GM19025 (cell line): Measurements from ENCODE around the gene DENR.
"Not testable (repeated sequence)": the region's sequence is repeated elsewhere in the genome, so short reads cannot be mapped to it uniquely, and the experiment has no call there.

Source experiments
- ATAC-seq: cut with Tn5 transposase; IDR thresholded peaks from one replicate; pipeline ENCODE4 v1.9.1; 2021; ENCODE audit warnings: mild to moderate bottlenecking, low read depth, moderate library complexity; ENCODE audit not compliant: unreplicated experiment

Gene DENR

DNA sequence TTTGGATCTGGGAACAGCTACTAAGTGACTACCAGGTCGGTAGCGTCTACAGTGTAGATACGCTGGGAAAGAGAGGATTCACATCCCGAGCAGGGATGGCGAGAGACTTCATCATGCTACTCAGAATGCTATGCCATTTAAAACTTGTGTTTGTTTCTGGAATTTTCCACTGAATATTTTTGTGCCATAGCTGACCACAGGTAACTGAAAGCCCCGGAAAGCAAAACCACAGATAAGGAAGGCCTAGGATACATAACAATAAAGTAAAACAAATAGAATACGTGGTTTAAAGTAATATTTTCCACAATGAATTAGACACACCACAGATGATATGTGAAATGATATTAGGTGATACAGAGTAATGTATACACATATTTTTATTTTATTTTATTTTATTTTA, 14.1 kb upstream of the DENR start:
- no peak for ATAC-seq

DNA sequence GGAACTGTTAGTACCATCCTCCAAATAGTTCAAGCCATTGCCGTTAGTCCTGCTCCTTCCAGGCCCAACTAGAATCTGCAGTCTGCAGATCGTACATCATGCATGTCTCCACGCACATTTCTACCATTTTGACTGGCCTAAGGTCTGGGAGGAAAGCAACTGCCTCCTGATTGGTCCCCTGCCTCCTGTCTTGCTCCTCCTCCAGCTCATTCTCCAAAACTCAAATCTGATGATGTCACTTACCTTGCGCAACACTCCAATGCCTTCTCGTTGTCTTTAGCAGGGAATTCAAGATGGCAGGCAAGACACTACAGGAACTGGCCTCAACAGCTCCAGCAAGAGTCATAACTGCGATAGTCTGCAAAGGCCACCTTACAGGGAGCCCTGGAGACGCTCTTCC, 12.3 kb upstream of the DENR start:
- ATAC-seq: no peak

DNA sequence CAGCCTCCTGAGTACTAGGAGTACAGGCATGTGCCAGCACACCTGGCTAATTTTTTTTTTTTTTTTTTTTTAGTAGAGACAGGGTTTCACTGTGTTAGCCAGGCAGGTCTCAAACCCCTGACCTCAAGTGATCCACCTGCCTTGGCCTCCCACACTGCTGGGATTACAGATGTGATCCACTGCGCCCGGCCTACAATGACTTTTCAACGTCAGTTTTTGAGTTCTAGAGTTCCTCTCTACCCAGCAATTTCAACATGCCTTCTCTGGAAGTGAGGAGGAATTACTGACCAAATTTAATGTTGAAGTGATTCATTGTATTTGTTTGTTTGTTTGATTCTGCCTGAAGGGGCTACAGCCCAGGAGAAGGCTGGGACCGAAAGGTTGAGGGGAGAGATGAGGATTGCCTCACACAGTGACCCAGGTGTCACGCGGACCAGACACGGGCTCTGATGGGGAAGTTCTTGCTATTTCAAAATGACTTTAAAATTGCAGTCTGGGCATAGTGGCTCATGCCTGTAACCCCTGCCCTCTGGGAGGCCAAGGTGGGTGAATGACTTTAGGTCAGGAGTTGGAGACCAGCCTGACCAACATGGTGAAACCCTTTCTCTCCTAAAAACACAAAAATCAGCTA, 8.6 kb upstream of the DENR start:
- ATAC-seq: no peak

DNA sequence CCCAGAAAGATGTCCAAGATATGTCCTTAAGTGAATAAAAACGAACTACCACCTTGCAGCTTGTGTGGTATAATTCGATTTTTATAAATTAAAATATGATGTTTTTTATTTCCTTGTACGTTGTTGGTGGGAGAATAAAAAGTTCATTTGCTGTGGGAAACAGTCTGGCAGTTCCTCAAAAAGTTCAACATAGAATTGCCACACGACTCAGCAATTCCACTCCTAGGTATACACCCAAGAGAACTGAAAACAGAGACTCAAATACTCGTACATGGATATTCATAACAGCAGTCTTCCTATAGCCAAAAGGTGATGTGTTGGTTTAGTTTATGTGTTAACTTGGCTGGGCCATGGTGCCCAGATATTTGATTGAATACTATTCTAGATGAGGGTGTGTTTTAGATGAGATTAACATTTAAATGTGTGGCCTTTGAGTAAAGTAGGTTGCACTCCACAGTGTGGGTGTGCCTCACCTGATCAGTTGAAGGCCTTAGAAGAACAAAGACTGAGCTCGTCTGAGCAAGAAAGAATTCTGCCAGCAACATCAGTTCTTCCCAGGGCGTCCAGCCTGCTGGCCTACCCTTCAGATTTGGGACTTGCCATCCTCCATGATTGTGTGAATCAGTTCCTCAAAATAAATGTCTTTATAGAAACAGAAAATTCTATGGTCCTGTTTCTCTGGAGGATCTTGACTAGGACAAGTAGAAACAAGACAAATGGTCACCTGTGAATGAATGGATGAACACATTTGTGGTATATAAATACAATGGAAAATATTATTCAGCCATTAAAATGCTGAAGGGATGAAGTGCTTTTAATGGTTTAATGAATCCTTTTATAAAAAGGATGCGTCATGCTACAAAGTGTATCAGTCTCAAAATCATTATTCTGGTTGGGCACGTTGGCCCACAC, 5.1 kb upstream of the DENR start:
- ATAC-seq: no peak

DNA sequence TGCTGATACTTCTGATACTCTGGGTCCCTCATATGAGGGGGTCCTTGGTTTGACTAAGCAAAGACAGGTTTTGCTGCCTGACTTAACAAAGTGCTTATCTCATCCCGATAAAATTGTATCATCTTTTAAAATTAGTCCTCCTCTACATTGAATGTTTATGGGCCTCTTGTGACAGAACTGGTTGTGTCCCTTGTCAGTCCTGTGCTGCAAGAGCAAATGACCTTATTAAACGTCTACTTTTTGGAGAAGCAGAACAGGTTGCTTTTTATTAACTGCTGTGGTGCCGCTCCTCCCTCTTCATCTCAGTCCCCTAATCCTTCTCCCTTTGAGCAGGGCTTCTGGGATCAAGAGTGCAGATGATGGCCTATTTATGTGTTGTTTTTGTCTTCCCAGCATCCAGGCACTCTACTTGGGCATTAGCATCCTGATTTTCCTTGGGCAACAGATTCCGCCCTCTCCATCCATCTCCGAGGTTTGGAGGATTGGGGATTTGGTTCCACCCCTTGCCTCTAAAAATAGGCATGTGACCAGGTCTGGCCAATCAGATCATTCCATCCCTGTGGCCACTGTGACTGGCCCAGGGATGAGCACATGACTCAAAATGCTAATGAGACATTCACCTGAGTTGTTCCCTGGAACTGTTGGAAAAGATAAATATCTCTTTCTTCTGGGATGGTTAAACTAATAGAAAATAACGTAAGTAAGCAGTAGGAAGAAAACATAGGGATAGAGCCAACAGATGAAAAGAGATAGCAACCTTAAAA, 2.9 kb upstream of the DENR start:
- no peak for ATAC-seq

DNA sequence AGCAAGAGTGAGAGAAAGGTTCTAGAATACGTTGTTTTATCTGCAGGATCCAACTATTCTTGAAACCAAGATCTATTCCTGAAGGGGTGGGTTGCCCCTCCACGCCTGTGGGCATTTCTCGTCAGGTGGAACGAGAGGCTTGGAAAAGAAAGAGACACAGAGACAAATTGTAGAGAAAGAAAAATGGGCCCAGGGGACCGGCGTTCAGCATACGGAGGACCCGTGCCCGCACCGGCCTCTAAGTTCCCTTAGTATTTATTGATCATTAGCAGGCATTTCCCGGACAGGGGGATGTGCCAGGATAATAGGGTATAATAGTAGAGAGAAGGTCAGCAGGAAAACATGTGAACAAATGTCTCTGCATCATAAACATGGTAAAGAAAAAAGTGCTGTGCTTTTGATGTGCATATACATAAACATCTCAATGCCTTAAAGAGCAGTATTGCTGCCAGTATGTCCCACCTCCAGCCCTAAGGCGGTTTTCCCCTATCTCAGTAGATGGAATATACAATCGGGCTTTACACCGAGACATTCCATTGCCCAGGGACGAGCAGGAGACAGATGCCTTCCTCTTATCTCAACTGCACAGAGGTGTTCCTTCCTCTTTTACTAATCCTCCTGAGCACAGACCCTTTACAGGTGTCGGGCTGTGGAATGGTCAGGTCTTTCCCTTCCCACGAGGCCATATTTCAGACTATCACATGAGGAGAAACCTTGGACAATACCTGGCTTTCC, 1.7 kb upstream of the DENR start:
- not testable (repeated sequence) for ATAC-seq

DNA sequence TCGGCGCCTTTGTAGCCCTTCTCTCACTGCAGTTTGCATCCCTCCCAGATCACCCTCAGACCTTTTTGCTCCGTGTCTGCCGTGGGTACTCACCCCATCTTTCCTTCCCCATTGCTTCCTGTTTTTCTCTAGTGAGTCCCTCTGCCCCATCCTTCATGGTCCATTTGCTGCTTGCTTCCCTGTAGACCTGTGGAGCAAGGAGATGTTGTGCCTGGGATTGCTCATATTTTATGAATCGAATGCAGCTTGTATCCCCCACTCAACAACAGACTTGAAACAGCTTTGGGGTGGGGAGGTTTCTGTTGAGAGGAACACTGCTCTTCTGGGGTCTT, 661 bp downstream of the DENR start:
- ATAC-seq: no peak

DNA sequence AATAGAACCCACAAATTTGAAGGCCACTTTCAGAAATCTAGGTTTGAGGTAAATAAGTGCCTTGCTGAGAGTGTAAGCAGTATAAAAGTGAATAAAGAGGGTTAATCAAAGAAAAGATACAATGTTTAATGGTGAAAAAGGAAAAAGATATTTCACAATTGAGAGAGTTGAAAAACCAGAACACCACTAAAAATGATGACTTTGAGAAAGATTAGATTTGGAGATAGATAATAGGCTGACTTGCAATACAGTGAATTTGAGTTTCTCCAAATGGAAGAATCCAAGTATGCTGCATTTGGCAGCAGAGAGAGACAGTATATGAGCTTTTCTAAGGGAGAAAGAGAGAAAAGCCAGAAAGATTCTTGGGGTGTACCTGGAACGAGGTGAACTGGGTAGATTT, 2.2 kb downstream of the DENR start:
- ATAC-seq: no peak

DNA sequence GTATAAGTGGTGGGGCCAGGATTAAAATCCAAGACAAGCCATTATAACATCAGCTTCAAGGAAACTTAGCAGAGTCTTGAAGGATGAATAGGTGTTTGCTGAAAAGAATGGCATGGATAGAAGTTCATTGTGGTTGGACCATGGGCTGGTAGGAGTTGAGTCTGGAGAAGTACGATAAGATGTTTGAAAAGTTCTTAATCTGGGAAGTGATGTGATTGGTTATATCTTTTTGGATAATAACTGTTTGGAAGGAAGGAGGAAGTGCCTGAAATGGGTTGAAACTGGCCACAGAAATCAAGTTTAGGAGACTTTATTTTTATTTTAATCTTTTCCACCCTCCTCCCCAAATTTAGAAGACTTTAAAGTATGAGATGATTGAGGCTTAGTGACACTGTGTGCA, 4.9 kb downstream of the DENR start:
- no peak for ATAC-seq

DNA sequence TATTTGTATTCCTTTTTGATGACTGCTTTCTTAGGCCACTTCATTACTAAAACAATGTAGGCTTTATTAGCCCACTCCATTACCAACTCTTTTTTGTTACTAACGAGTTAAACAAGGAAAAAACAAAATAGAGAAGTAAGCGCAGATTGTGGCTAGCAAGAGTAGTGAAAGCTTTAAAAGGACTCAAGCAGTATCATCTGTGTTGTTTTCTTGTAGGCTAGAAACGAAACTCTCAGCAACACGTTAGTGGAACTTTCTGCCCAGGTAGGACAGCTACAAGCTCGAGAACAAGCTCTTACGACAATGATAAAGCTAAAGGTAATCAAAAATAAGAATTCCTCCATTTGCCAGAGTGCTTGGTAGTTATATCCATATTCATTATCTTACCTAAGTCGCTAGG, 32.9 kb downstream of the DENR start:
- no peak for ATAC-seq

DNA sequence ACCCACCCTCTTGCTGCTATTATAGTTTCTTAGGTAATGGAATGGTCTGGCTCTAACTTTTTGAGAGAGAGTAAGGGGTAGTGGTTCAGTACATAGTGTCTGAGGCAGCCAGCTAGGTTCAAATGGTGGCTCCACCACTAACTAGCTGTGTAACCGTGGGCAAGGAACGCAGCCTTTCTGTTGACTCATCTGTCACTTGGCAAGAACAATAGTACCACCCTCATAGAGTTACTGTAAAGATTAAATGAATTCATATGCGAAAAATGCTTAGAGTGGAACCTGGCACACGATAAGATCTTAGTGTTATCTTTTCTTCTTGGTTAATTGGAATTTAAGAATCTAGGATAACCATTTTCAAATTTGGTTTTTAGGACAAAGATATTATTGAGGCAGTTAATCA, 35.8 kb downstream of the DENR start:
- ATAC-seq: no peak

DNA sequence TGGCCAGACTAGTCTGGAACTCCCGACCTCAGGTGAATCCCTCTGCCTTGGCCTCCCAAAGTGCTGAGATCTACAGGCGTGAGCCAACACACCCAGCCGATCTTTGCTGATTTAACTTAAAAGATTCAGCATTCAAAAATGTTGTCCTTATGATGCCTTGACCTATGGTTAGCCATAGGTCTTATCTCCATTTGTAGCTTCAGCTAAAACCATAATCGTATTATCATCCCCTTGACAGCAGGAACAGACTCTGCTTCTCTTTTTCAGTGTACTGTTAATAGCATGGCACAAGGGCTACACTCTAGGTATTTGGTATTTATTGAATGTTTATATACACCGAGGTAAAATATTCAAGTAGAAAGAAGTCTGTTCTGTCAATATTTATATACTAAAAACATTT, 37.0 kb downstream of the DENR start:
- no peak for ATAC-seq

DNA sequence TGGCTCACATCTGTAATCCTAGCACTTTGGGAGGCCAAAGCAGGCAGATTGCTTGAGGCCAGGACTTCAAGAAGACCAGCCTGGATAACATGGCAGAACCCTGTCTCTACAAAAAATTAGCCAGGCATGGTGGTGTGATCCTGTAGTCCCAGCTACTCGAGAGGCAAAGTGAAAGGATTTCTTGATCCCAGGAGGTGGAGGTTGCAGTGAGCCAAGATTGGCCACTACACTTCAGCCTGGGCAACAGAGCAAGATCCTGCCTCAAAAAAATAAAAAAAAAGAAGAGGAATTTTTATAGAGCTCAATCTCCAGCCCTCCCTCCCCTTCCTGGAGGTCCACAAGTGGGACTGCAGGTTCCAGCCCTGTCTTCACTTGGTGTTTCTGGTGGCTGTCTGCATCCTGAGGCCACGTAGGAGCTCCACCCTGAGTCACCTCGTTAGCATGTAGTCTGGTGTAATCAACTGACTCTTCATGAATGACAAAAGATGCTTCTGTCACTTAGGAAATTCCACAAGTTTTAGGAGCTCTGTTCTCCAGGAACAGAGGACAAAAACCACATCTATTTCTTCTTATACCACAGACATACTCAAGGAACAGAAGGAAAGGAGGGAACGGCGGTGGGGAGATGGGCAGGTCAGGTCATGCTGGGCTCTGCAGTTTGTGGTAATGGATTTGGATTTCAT, 37.9 kb downstream of the DENR start:
- no peak for ATAC-seq

DNA sequence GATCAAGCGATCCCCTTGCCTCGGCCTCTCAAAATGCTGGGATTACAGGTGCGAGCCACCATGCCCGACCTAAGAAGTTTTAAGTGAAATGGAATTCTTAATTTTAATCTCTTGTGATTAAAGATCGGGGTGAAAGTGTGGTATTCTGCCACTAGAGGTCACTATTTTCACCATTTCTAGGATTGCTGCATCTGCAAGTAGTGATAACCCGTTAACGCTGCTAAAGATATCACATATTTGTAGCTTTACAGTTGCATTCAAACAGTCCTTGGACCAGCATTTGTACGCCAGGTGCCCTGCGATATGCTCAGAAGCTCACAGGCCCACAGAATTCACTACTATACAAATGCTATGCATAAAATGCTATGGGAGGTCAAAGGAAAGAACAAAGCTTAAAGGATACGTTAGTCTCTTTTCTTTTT, 41.1 kb downstream of the DENR start:
- no peak for ATAC-seq

DNA sequence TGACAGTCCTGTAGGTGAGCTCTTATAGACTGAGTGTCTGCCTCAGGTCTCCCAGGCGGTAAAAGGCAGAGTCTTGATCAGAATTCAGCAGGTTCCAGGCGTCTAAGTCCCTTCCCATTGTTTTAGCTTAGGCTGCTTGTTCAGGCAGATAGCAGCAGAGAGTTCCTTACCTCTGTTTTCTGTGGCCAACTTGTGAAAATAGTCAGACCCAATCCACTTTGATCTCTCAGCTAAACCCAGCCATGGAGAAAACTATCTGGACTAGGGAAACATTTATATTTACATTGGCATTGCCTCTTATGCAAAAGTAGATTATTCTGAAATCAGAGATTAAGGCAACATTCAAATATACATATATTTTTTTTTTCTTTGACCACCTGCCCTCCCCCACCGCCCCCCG, 43.2 kb downstream of the DENR start:
- ATAC-seq: no peak

DNA sequence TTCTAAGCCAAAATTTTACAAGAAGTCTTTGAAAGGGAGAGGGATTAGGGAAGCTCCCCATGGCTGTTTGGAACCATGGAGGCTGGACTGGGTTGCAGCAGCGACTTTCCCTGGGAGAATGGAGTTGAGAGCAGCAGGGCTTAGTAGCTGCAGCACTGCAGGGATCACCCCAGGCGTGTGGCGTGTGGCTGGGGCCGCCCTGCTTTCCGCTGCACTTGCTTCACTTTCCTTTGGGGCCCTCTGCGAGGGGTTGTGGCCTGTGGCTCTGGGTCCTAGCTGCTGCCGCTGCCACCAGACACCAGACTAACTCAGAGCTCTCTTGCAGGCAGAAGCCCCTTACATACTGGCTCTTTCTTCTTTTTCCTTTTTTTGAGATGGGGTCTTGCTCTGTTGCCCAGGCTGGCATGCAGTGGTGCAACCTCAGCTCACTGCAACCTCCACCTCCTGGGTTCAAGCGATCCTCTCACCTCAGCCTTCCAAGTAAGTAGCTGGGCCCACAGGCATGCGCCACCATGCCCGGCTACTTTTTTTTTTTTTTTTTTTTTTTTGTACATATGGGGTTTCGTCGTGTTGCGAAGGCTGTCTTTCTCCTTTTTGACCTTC, 47.1 kb downstream of the DENR start:
- ATAC-seq: no peak

DNA sequence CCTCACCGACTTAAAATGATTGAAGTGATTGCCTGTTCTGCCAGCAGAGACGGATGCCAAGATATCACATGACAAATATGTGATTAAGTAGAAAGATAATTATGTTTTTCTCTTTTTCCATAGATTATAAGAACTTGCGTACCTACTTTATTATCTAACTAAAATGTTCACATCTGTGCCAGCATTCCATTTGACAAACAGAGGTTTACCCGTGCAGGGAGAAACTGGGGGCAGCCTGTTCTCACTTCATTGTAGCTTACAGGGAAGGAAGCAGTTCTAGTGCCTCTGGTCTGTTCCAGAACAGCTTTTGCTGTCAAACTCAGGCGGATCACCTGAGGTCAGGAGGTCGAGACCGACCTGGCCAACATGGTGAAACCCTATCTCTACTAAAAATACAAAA, 51.3 kb downstream of the DENR start:
- no peak for ATAC-seq

DNA sequence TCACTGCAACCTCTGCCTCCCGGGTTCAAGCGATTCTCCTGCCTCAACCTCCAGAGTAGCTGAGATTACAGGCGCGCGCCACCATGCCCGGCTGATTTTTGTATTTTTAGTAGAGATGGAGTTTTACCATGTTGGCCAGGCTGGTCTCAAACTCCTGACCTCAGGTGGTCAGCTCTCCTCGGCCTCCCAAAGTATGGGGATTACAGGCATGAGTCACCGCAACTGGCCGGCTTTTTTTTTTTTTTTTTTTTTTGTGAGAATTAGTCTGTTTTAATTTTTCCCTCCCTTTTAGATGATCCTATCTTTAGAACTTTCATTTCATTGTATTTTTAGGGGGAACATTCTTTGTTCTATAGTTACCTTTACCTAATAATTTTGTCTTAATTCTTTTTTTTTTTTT, 52.3 kb downstream of the DENR start:
- not testable (repeated sequence) for ATAC-seq

DNA sequence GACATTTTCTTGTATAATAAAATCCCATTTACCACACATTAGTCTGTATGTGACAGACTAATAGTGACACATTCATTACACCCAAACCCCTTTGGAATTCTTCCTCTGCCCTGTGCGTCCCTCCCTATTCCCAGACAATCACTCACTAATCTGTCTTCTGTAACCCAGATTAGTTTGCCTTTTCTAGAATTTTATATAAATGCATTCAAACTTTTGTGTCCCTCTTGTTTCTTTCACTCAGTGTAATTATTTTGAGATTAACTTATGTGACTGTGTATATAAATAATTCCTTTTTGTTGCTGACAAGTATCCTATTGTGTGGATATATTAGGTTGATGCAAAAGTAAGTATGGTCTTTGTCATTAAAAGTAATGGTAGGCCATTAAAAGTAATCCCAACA, 55.0 kb downstream of the DENR start:
- no peak for ATAC-seq

DNA sequence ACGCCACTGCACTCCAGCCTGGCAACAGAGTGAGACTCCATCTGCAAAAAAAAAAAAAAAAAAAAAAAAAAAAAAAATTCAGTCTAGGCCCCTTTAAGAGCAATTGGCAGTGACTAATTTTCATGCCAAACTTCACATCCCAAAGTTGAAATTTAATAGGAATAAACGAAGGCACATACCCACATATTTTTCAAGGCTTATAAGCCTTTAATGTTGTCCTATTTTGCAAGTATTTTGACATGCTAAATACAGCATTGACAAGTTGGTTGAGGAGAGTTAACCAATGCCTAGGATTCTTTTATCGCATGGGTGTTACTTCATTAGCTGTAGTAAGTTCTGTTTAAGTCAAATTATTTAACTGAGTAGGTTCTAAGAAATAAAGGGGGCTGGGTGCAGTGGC, 59.2 kb downstream of the DENR start:
- no peak for ATAC-seq
